CMK (cell line): Measurements from ENCODE around the gene BMPR1B.
"Not testable (repeated sequence)": the region's sequence is repeated elsewhere in the genome, so short reads cannot be mapped to it uniquely, and the experiment has no call there.

Experiments used
- DNase-seq: peaks from one replicate; pipeline ENCODE4 v3.0.0-alpha.2; 2010; ENCODE audit warnings: low read depth

BMPR1B gene

GRCh38 chr4:95142932-95143331 is 385.2 kb downstream of the BMPR1B start:
- no peak for DNase-seq

GRCh38 chr4:95151255-95151654 is 393.5 kb downstream of the BMPR1B start:
- no peak for DNase-seq

- no peak for DNase-seq
Measured at GRCh38 chr4:95153182-95153581, 395.4 kb downstream of the BMPR1B start.

GRCh38 chr4:95155759-95156451 is 398.1 kb downstream of the BMPR1B start:
- DNase-seq = no peak

- no peak for DNase-seq
Measured at GRCh38 chr4:95156452-95156765, 398.7 kb downstream of the BMPR1B start.

GRCh38 chr4:95157596-95157995 is 399.8 kb downstream of the BMPR1B start:
- no peak for DNase-seq

GRCh38 chr4:95158045-95158444 is 400.3 kb downstream of the BMPR1B start:
- no peak for DNase-seq

- DNase-seq = no peak
Measured at GRCh38 chr4:95158626-95159025, 400.9 kb downstream of the BMPR1B start.

GRCh38 chr4:95159384-95159783 is 401.6 kb downstream of the BMPR1B start:
- no peak for DNase-seq

- DNase-seq = no peak
Measured at GRCh38 chr4:95161781-95162469, 404.2 kb downstream of the BMPR1B start.

GRCh38 chr4:95162867-95163266 is 405.1 kb downstream of the BMPR1B start:
- DNase-seq = no peak

GRCh38 chr4:95165926-95166524 is 408.3 kb downstream of the BMPR1B start:
- peak; percentile 12 for DNase-seq

GRCh38 chr4:95167805-95168204 is 410.1 kb downstream of the BMPR1B start:
- DNase-seq = no peak

- no peak for DNase-seq
Measured at GRCh38 chr4:95170176-95170575, 412.4 kb downstream of the BMPR1B start.

GRCh38 chr4:95171377-95171776 is 413.6 kb downstream of the BMPR1B start:
- DNase-seq = not testable (repeated sequence)

GRCh38 chr4:95178938-95179337 is 421.2 kb downstream of the BMPR1B start:
- DNase-seq = no peak

- no peak for DNase-seq
Measured at GRCh38 chr4:95180531-95181242, 422.9 kb downstream of the BMPR1B start.

- no peak for DNase-seq
Measured at GRCh38 chr4:95181243-95181995, 423.7 kb downstream of the BMPR1B start.

GRCh38 chr4:95181996-95182306 is 424.2 kb downstream of the BMPR1B start:
- DNase-seq = peak; percentile 17

- no peak for DNase-seq
Measured at GRCh38 chr4:95183656-95184408, 426.1 kb downstream of the BMPR1B start.

GRCh38 chr4:95186666-95187065 is 428.9 kb downstream of the BMPR1B start:
- DNase-seq = no peak
